ENCODE measurements around the gene MS4A15.

Gene MS4A15

GRCh38 chr11:60768202-60768601 is 11.5 kb downstream of the MS4A15 start:
- no peak overlapping the region for H3K4me3 ChIP-seq (replicated peaks; ENCODE audit: low read depth, low read length)
- TF ChIP-seq CTCF (IDR thresholded peaks at IDR 0.05; ENCODE audit: low read length, missing control alignments), result no peak
- no peak for DNase-seq (ENCODE audit: low read depth)

- TF ChIP-seq CTCF (IDR thresholded peaks at IDR 0.05; ENCODE audit: low read length, missing control alignments), result no peak
- H3K4me3 ChIP-seq (replicated peaks; ENCODE audit: low read depth, low read length), result no peak overlapping the region
- no peak for DNase-seq (ENCODE audit: low read depth)
Observed at GRCh38 chr11:60769273-60769672, 12.6 kb downstream of the MS4A15 start.

GRCh38 chr11:60769811-60770210 is 13.1 kb downstream of the MS4A15 start:
- no peak for DNase-seq (ENCODE audit: low read depth)
- H3K4me3 ChIP-seq (replicated peaks; ENCODE audit: low read depth, low read length), result no peak overlapping the region
- TF ChIP-seq CTCF (IDR thresholded peaks at IDR 0.05; ENCODE audit: low read length, missing control alignments), result no peak

GRCh38 chr11:60771146-60771545 is 14.5 kb downstream of the MS4A15 start:
- H3K4me3 ChIP-seq (replicated peaks; ENCODE audit: low read depth, low read length), result no peak overlapping the region
- no peak for TF ChIP-seq CTCF (IDR thresholded peaks at IDR 0.05; ENCODE audit: low read length, missing control alignments)
- DNase-seq (ENCODE audit: low read depth), result no peak

GRCh38 chr11:60771879-60772525 is 15.3 kb downstream of the MS4A15 start:
- no peak for DNase-seq (ENCODE audit: low read depth)
- TF ChIP-seq CTCF (IDR thresholded peaks at IDR 0.05; ENCODE audit: low read length, missing control alignments), result no peak
- H3K4me3 ChIP-seq (replicated peaks; ENCODE audit: low read depth, low read length), result no peak overlapping the region

GRCh38 chr11:60772666-60773065 is 16.0 kb downstream of the MS4A15 start:
- no peak for TF ChIP-seq CTCF (IDR thresholded peaks at IDR 0.05; ENCODE audit: low read length, missing control alignments)
- DNase-seq (ENCODE audit: low read depth), result no peak
- H3K4me3 ChIP-seq (replicated peaks; ENCODE audit: low read depth, low read length), result no peak overlapping the region

- no peak for TF ChIP-seq CTCF (IDR thresholded peaks at IDR 0.05; ENCODE audit: low read length, missing control alignments)
- H3K4me3 ChIP-seq (replicated peaks; ENCODE audit: low read depth, low read length), result no peak overlapping the region
- DNase-seq (ENCODE audit: low read depth), result no peak
Observed at GRCh38 chr11:60774726-60775125, 18.1 kb downstream of the MS4A15 start.
